Fibroblast of lung (primary cell): ENCODE data around the gene DPP10. TPM values are rescaled to one million over a fixed set of nuclear protein-coding genes. Genes with fewer than 3 reads are reported as not detected.

Experiments used
- DNase-seq, 2 donors: peaks; one replicate each; pipeline versions ENCODE4 v3.0.0 to v3.0.0-alpha.2; 2010; ENCODE audit warnings: low read depth in 2 of 2
- H2AFZ ChIP-seq: 2 replicates; pipeline ENCODE4 v1.5.1; 2012; ENCODE audit warnings: low read length, control low read depth, inconsistent platforms
- H3K27ac ChIP-seq: 2 replicates; pipeline ENCODE4 v1.5.1; 2011; ENCODE audit warnings: low read length, control low read depth; ENCODE audit not compliant: insufficient read depth
- H3K27me3 ChIP-seq: 2 replicates; pipeline ENCODE4 v1.5.1; 2011; ENCODE audit warnings: mild to moderate bottlenecking, low read length; ENCODE audit not compliant: control insufficient read depth, insufficient read depth
- H3K36me3 ChIP-seq: 2 replicates; pipeline ENCODE4 v1.5.1; 2011; ENCODE audit warnings: low read length; ENCODE audit not compliant: control insufficient read depth, insufficient read depth
- H3K4me1 ChIP-seq: 2 replicates; pipeline ENCODE4 v1.5.1; 2011; ENCODE audit warnings: low read length; ENCODE audit not compliant: control insufficient read depth, insufficient read depth; ENCODE audit errors: extremely low read depth
- H3K4me2 ChIP-seq: 2 replicates; pipeline ENCODE4 v1.5.1; 2011; ENCODE audit warnings: low read length, control low read depth; ENCODE audit not compliant: insufficient read depth; ENCODE audit errors: extremely low read depth
- H3K4me3 ChIP-seq, 4 experiments: fragments of 200-600 bp in 1 of 4; sonication (generic) in 1 of 4; replicated peaks in 1 of 4; 2 replicates each; pipeline ENCODE4 v1.5.1; 2011 to 2016; ENCODE audit warnings: low read length in 4 of 4, low read depth in 3 of 4, mild to moderate bottlenecking in 3 of 4, control low read depth in 2 of 4, inconsistent platforms in 1 of 4, mixed read lengths in 1 of 4; ENCODE audit not compliant: insufficient read depth in 1 of 4; ENCODE audit errors: control extremely low read depth in 1 of 4
- H3K79me2 ChIP-seq: 2 replicates; pipeline ENCODE4 v1.5.1; 2012; ENCODE audit warnings: mild to moderate bottlenecking, low read length, inconsistent platforms; ENCODE audit not compliant: control insufficient read depth, insufficient read depth
- H3K9ac ChIP-seq: 2 replicates; pipeline ENCODE4 v1.5.1; 2011; ENCODE audit warnings: mild to moderate bottlenecking, low read length, control low read depth; ENCODE audit not compliant: insufficient read depth
- H3K9me3 ChIP-seq: 2 replicates; pipeline ENCODE4 v1.5.1; 2012; ENCODE audit warnings: low read depth, low read length; ENCODE audit not compliant: control insufficient read depth, insufficient read depth
- H4K20me1 ChIP-seq: 2 replicates; pipeline ENCODE4 v1.5.1; 2011; ENCODE audit warnings: low read length; ENCODE audit not compliant: control insufficient read depth, insufficient read depth; ENCODE audit errors: extremely low read depth
- CTCF ChIP-seq, 2 donors: IDR thresholded peaks in 1 of 2; conservative IDR thresholded peaks in 1 of 2; 1 replicate in 1 of 2; 2 replicates in 1 of 2; pipeline ENCODE4 v1.5.1; 2011 to 2012; ENCODE audit warnings: low read length in 2 of 2, control low read depth in 1 of 2, inconsistent platforms in 1 of 2, low read depth in 1 of 2, mild to moderate bottlenecking in 1 of 2
- EZH2 ChIP-seq: IDR thresholded peaks from 2 replicates; pipeline ENCODE4 v1.5.1; 2012; ENCODE audit warnings: low read length, control low read depth, mild to moderate bottlenecking; ENCODE audit errors: missing control alignments
- polyA plus RNA-seq, 2 donors: library from polyadenylated mRNA; depleted of rRNA in 1 of 2; stranded (reverse) in 1 of 2; unstranded in 1 of 2; fragments of >200 nt; gene quantifications; 2 replicates each; pipeline ENCODE4 v1.2.1, GENCODE V29; 2011 to 2012; ENCODE audit warnings: missing spikeins in 1 of 2
- total RNA-seq: library from RNA; depleted of rRNA; stranded (reverse); fragments of >200 nt; gene quantifications from 2 replicates; pipeline ENCODE4 v1.2.1, GENCODE V29; 2014

Gene DPP10
- total and polyA plus RNA-seq, 2 donors (not counting 1 experiment from before 2014, with no cell fraction given), result not detected

GRCh38 chr2:115190459-115190858, 748.0 kb downstream of the DPP10 start:
- Histone ChIP-seq H3K4me2 (no peak overlapping the region), H2AFZ (no peak overlapping the region), H3K27me3 (no peaks in the 10 kb centered on the region), H3K9ac (no peak overlapping the region), H3K4me1 (no peaks in the 10 kb centered on the region), H3K9me3 (no peaks in the 10 kb centered on the region), H3K79me2 (no peaks in the 10 kb centered on the region), H3K36me3 (no peaks in the 10 kb centered on the region), H3K27ac (no peak overlapping the region), H3K4me3 (no peak overlapping the region), H4K20me1 (no peaks in the 10 kb centered on the region)
- DNase-seq, result no peak
- TF ChIP-seq CTCF (conservative IDR thresholded peaks at IDR 0.05 in 1 of 2, IDR thresholded peaks at IDR 0.05 in 1 of 2; ENCODE audit: low read depth in 1 of 2, low read length in 2 of 2) (no peak), EZH2 (no peak)

- H3K4me3 ChIP-seq, result no peak overlapping the region
- H2AFZ ChIP-seq, result no peak overlapping the region
- no peaks in the 10 kb centered on the region for H3K9me3 ChIP-seq
- no peak for TF ChIP-seq EZH2
- TF ChIP-seq CTCF (conservative IDR thresholded peaks at IDR 0.05 in 1 of 2, IDR thresholded peaks at IDR 0.05 in 1 of 2; ENCODE audit: low read depth in 1 of 2, low read length in 2 of 2), result no peak
- no peak overlapping the region for H3K4me2 ChIP-seq
- no peaks in the 10 kb centered on the region for H3K4me1 ChIP-seq
- H4K20me1 ChIP-seq, result no peaks in the 10 kb centered on the region
- no peak overlapping the region for H3K27ac ChIP-seq
- no peak overlapping the region for H3K9ac ChIP-seq
- H3K36me3 ChIP-seq, result no peaks in the 10 kb centered on the region
- H3K79me2 ChIP-seq, result no peaks in the 10 kb centered on the region
- no peaks in the 10 kb centered on the region for H3K27me3 ChIP-seq
- no peak for DNase-seq
Observed at GRCh38 chr2:115194623-115195022, 752.2 kb downstream of the DPP10 start.

GRCh38 chr2:115196587-115196986, 754.1 kb downstream of the DPP10 start:
- Histone ChIP-seq H3K9me3 (no peaks in the 10 kb centered on the region), H3K79me2 (no peaks in the 10 kb centered on the region), H3K9ac (no peak overlapping the region), H3K27ac (no peak overlapping the region), H2AFZ (no peak overlapping the region), H3K4me3 (no peak overlapping the region), H3K4me1 (no peaks in the 10 kb centered on the region), H3K4me2 (no peak overlapping the region), H3K36me3 (no peaks in the 10 kb centered on the region), H4K20me1 (no peaks in the 10 kb centered on the region), H3K27me3 (no peaks in the 10 kb centered on the region)
- TF ChIP-seq CTCF (conservative IDR thresholded peaks at IDR 0.05 in 1 of 2, IDR thresholded peaks at IDR 0.05 in 1 of 2; ENCODE audit: low read depth in 1 of 2, low read length in 2 of 2), result no peak
- no peak for TF ChIP-seq EZH2
- no peak for DNase-seq
